Endothelial cell of umbilical vein (primary cell): Measurements from ENCODE around the gene NKX2-4. TPM values are rescaled to one million over a fixed set of nuclear protein-coding genes. Genes with fewer than 3 reads are reported as not detected.

Source experiments
- BruUV-seq: library from RNA; stranded (reverse); fragments of 400-500 nt; replicated peaks from 2 replicates; lab custom pipeline; 2021; lab: Mats Ljungman, UMichigan
- CTCF ChIA-PET: fragments of 300-600, 350-600 bp; sonication (Branson Sonifier 250); formaldehyde crosslinking; loops from one replicate; lab custom pipeline; 2021; ENCODE audit warnings: antibody characterized with exemption, inconsistent platforms; lab: Charles Lee
- POLR2A ChIA-PET: fragments of 300-600, 350-600 bp; sonication (Branson Sonifier 250); formaldehyde crosslinking; loops from one replicate; lab custom pipeline; 2021; ENCODE audit warnings: antibody characterized with exemption, inconsistent platforms; lab: Charles Lee
- DNase-seq: peaks from one replicate; pipeline ENCODE4 v3.0.0-alpha.2; 2011; ENCODE audit warnings: low read depth, low spot score
- FAIRE-seq: peaks from 2 replicates; lab custom pipeline; 2011; peaks lifted over from hg19 to GRCh38; lab: Jason Lieb, UNC
- H2AFZ ChIP-seq: 2 replicates; pipeline ENCODE4 v1.6.0; 2012; ENCODE audit warnings: low read depth, low read length, control low read depth, inconsistent platforms
- H3K27ac ChIP-seq: 2 replicates; pipeline ENCODE4 v1.5.1; 2011; ENCODE audit warnings: low read depth, mild to moderate bottlenecking, control low read depth, low read length, moderate library complexity; ENCODE audit not compliant: insufficient read depth
- H3K27me3 ChIP-seq, 2 experiments: 2 replicates each; pipeline versions ENCODE4 v1.6.0 to v1.6.1; 2011; ENCODE audit warnings: low read length in 2 of 2, mixed read lengths in 1 of 2; ENCODE audit not compliant: control insufficient read depth in 2 of 2, insufficient read depth in 2 of 2
- H3K36me3 ChIP-seq, 2 experiments: 2 replicates in 1 of 2; 3 replicates in 1 of 2; pipeline ENCODE4 v1.5.1; 2011; ENCODE audit warnings: low read length in 2 of 2, mild to moderate bottlenecking in 1 of 2, moderate library complexity in 1 of 2; ENCODE audit not compliant: control insufficient read depth in 2 of 2, insufficient read depth in 2 of 2; ENCODE audit errors: extremely low read depth in 1 of 2
- H3K4me1 ChIP-seq: 3 replicates; pipeline ENCODE4 v1.5.1; 2011; ENCODE audit warnings: mild to moderate bottlenecking, low read length; ENCODE audit not compliant: control insufficient read depth, insufficient read depth; ENCODE audit errors: extremely low read depth
- H3K4me2 ChIP-seq: 2 replicates; pipeline ENCODE4 v1.6.1; 2011; ENCODE audit warnings: low read length, control low read depth, mixed read lengths; ENCODE audit not compliant: insufficient read depth
- H3K4me3 ChIP-seq, 3 experiments: fragments of 200-600 bp in 1 of 3; sonication (generic), shearing (Covaris generic) in 1 of 3; replicated peaks in 1 of 3; 2 replicates each; pipeline ENCODE4 v1.5.1; 2011 to 2016; ENCODE audit warnings: control low read depth in 3 of 3, low read length in 3 of 3, mild to moderate bottlenecking in 2 of 3, inconsistent platforms in 1 of 3, low read depth in 1 of 3, moderate library complexity in 1 of 3; ENCODE audit not compliant: insufficient read depth in 1 of 3
- H3K79me2 ChIP-seq: 2 replicates; pipeline ENCODE4 v1.6.0; 2012; ENCODE audit warnings: low read length, inconsistent platforms; ENCODE audit not compliant: control insufficient read depth, insufficient read depth
- H3K9ac ChIP-seq: replicated peaks from 2 replicates; pipeline ENCODE3; 2011; ENCODE audit warnings: low read length, control low read depth; ENCODE audit not compliant: insufficient read depth; ENCODE audit errors: extremely low read depth
- H3K9me1 ChIP-seq: replicated peaks from 3 replicates; pipeline ENCODE4 v1.6.0; 2011; ENCODE audit warnings: mild to moderate bottlenecking, low read length; ENCODE audit not compliant: control insufficient read depth, insufficient read depth; ENCODE audit errors: extremely low read depth
- H3K9me3 ChIP-seq: replicated peaks from 2 replicates; pipeline ENCODE4 v1.5.1; 2012; ENCODE audit warnings: low read length, inconsistent platforms; ENCODE audit not compliant: control insufficient read depth, insufficient read depth
- H4K20me1 ChIP-seq: replicated peaks from 2 replicates; pipeline ENCODE3; 2011; ENCODE audit warnings: mild to moderate bottlenecking, low read length; ENCODE audit not compliant: control insufficient read depth, insufficient read depth; ENCODE audit errors: extremely low read depth
- CTCF ChIP-seq, 2 donors: IDR thresholded peaks; 1 replicate in 1 of 2; 2 replicates in 1 of 2; pipeline ENCODE4 v1.5.1; 2011; ENCODE audit warnings: low read length in 2 of 2, mild to moderate bottlenecking in 2 of 2, moderate library complexity in 2 of 2, control low read depth in 1 of 2, inconsistent platforms in 1 of 2, low read depth in 1 of 2; ENCODE audit not compliant: insufficient read depth in 1 of 2; ENCODE audit errors: extremely low read depth in 1 of 2
- EZH2 ChIP-seq: IDR thresholded peaks from 2 replicates; pipeline ENCODE4 v1.6.1; 2012; ENCODE audit warnings: borderline replicate concordance, low read depth, mild to moderate bottlenecking, moderate library complexity, low read length, inconsistent platforms; ENCODE audit not compliant: severe bottlenecking
- FOS ChIP-seq: IDR thresholded peaks from 2 replicates; pipeline ENCODE4 v1.6.1; 2011; ENCODE audit warnings: mild to moderate bottlenecking, low read length, moderate library complexity, borderline replicate concordance; ENCODE audit not compliant: insufficient read depth
- GATA2 ChIP-seq: IDR thresholded peaks from 2 replicates; pipeline ENCODE4 v1.7.0; 2011; ENCODE audit warnings: low read depth, mild to moderate bottlenecking, moderate library complexity, mixed read lengths, low read length; ENCODE audit not compliant: insufficient read length, insufficient read depth
- JUN ChIP-seq: IDR thresholded peaks from 2 replicates; pipeline ENCODE4 v1.6.1; 2011; ENCODE audit warnings: borderline replicate concordance, low read depth; ENCODE audit not compliant: insufficient read length, insufficient read depth
- MAX ChIP-seq: IDR thresholded peaks from 2 replicates; pipeline ENCODE4 v1.6.1; 2011; ENCODE audit not compliant: insufficient read depth, insufficient read length
- MYC ChIP-seq: IDR thresholded peaks from one replicate; pipeline ENCODE4 v1.6.1; 2011; ENCODE audit warnings: mild to moderate bottlenecking, low read depth, low read length
- POLR2A ChIP-seq: IDR thresholded peaks from 2 replicates; pipeline ENCODE4 v1.6.1; 2012; ENCODE audit warnings: low read depth, mild to moderate bottlenecking, control low read depth, low read length
- POLR2AphosphoS5 ChIP-seq: IDR thresholded peaks from 2 replicates; pipeline ENCODE4 v1.6.1; 2012; ENCODE audit warnings: low read depth, mild to moderate bottlenecking, control low read depth, low read length, moderate library complexity; ENCODE audit not compliant: insufficient read depth
- dilution Hi-C: fragments of 300-500 bp; cut with MboI; formaldehyde crosslinking; loops from one replicate; pipeline ENCODE4 v1.15.0; 2019; ENCODE audit warnings: low sequenced_read_pairs; ENCODE audit not compliant: extremely low pct_ligation_motif_present
- intact Hi-C: fragments of 100-400 bp; cut with micrococcal nuclease; formaldehyde crosslinking; loops from one replicate; pipeline ENCODE4 v1.10.0; 2022
- polyA plus RNA-seq, 4 experiments: library from polyadenylated mRNA; depleted of rRNA in 3 of 4; stranded (reverse) in 3 of 4; unstranded in 1 of 4; fragments of >200 nt; gene quantifications; 2 replicates each; pipeline versions ENCODE4 v1.2.1 to v1.2.3, GENCODE V29; 2011 to 2012; ENCODE audit warnings: missing spikeins in 1 of 4
- total RNA-seq: library from RNA; stranded (reverse); gene quantifications from 2 replicates; pipeline ENCODE4 v1.2.3, GENCODE V29; 2021

Gene NKX2-4
- total and polyA plus RNA-seq, 2 donors (not counting 3 experiments of a cell fraction or from before 2014, with no cell fraction given): not detected

GRCh38 chr20:21388566-21388965 lies 8.8 kb downstream of the NKX2-4 start:
- no peak overlapping the region for H3K4me2 ChIP-seq
- intact Hi-C loops: no loop called here
- CTCF ChIA-PET: no interaction called here

More at GRCh38 chr20:21388566-21388965, 8.8 kb downstream of the NKX2-4 start:
- BruUV-seq: no TSS peak
- Histone ChIP-seq H3K9me1 (no peaks in the 10 kb centered on the region), H3K27ac (no peak overlapping the region), H3K9ac (no peak overlapping the region), H3K36me3 (peaks cover 2 to 9% of the 10 kb centered on the region in 2 experiments), H3K79me2 (no peaks in the 10 kb centered on the region), H2AFZ (no peak overlapping the region), H3K4me3 (no peak overlapping the region), H3K4me1 (no peaks in the 10 kb centered on the region), H4K20me1 (peaks cover 2% of the 10 kb centered on the region), H3K27me3 (peaks cover 23 to 27% of the 10 kb centered on the region in 2 experiments), H3K9me3 (no peaks in the 10 kb centered on the region)
- dilution Hi-C loops: no loop called here
- DNase-seq (no peak), FAIRE-seq (no peak)
- POLR2A ChIA-PET: no interaction called here
- no peak for TF ChIP-seq FOS
- TF ChIP-seq JUN: no peak
- no peak for TF ChIP-seq POLR2AphosphoS5
- TF ChIP-seq MYC: no peak
- no peak for TF ChIP-seq POLR2A
- TF ChIP-seq EZH2: no peak
- no peak for TF ChIP-seq CTCF (IDR thresholded peaks at IDR 0.05; ENCODE audit: extremely low read depth in 1 of 2, insufficient read depth in 1 of 2, low read depth in 1 of 2, low read length in 2 of 2)
- no peak for TF ChIP-seq MAX
- TF ChIP-seq GATA2: no peak
